ENCODE measurements around the gene STUB1.
"Not testable (repeated sequence)": the region's sequence is repeated elsewhere in the genome, so short reads cannot be mapped to it uniquely, and the experiment has no call there.

Gene STUB1

GRCh38 chr16:678209-678857 is 1.9 kb upstream of the STUB1 start:
- no peak for DNase-seq (ENCODE audit: low read depth in 3 of 3, low spot score in 1 of 3)

- no peak for DNase-seq (ENCODE audit: low read depth in 3 of 3, low spot score in 1 of 3)
Observed at GRCh38 chr16:678858-679813, 1.1 kb upstream of the STUB1 start.

GRCh38 chr16:680625-680945 is 375 bp downstream of the STUB1 start:
- no peak for DNase-seq (ENCODE audit: low read depth in 3 of 3, low spot score in 1 of 3)

- DNase-seq (ENCODE audit: low read depth in 3 of 3, low spot score in 1 of 3), result no peak
Observed at GRCh38 chr16:680967-681745, 946 bp downstream of the STUB1 start.

DNA sequence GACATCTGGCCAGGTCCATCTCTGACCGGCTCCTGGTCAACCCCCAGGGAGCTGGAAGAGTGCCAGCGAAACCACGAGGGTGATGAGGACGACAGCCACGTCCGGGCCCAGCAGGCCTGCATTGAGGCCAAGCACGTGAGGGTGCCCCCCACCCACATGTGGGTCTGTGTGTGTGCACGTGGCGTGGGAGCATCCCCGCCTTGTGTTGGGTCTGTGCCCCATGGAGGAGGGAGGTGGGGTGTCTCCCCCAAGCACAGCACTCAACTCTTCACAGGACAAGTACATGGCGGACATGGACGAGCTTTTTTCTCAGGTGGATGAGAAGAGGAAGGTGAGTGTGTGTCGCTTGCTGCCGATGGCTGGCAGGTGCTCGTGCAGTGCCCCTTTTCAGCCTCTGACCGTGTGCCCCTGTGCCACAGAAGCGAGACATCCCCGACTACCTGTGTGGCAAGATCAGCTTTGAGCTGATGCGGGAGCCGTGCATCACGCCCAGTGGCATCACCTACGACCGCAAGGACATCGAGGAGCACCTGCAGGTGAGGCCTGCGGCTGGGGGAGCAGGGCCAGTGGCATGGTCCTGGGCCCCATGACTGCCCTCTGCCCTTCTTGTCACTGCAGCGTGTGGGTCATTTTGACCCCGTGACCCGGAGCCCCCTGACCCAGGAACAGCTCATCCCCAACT is 1.7 kb downstream of the STUB1 start:
- DNase-seq (ENCODE audit: low read depth in 3 of 3, low spot score in 1 of 3), result no peak

- DNase-seq (ENCODE audit: low read depth in 3 of 3, low spot score in 1 of 3), result no peak
Observed at GRCh38 chr16:682493-683395, 2.5 kb downstream of the STUB1 start.

GRCh38 chr16:683396-684070 is 3.3 kb downstream of the STUB1 start:
- no peak for DNase-seq (ENCODE audit: low read depth in 3 of 3, low spot score in 1 of 3)

GRCh38 chr16:684071-684794 is 4.0 kb downstream of the STUB1 start, which contains the start of gene JMJD8:
Gene JMJD8 (minus strand): TSS chr16:684334. CDS start chr16:684319, 15 bp downstream.
- peak; percentile 89 to 97 (median 90) for DNase-seq (ENCODE audit: low read depth in 3 of 3, low spot score in 1 of 3)

DNA sequence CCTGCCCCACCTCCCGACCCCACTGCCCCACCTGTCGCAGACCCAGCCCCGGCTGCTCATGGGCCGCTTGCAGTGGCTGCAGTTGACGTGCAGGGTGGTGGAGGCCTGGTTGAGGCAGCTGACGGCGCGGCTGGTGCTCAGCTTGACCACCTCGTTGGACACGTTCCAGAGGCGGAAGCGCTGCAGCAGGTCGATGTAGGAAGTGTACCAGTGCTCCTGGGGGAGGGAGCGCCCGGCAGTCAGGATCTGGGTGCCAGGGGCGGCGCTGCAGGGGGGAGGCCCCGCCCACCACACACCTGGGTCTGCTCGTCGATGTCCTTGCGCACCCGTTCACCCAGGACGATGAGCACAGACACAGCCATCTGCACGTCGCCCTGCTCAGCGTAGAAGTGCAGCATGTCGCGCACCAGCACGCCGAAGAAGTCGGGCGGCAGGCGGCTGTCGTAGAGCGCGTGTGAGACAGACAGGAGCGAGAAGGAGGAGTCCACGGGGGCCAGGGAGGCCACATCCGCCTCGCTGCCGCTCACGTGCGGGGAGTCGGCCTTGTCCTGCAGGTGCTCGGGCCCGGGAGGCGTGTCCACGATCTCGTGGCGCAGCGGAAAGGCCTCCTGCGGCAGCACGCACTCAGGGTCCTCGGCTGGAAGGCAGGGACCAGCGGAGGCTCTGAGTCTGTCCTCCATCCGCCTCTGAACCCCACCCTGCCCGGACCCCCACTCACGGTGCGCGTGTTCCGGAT is 4.9 kb downstream of the STUB1 start:
- no peak for DNase-seq (ENCODE audit: low read depth in 3 of 3, low spot score in 1 of 3)

DNA sequence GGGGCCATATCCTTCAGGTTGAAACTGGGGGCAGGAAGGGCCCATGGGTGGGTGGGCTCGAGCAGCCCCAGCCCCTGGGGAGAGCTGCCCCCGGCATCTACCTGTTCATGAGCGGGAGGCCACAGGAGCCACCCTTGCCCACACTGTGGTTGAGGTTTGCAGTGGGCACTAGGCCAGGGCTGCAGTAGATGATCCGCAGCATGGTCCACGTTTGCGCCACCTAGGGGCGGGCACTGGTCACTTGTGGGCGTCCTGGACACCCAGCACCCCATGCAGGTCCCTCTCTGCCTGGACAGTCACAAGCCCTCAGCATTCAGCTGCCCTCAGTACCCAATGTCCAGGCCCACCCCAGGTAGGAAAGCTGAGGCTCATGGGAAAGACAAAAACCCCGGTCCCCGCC is 5.8 kb downstream of the STUB1 start:
- no peak for DNase-seq (ENCODE audit: low read depth in 3 of 3, low spot score in 1 of 3)

- DNase-seq (ENCODE audit: low read depth in 3 of 3, low spot score in 1 of 3), result no peak
Observed at GRCh38 chr16:686459-687260, 6.5 kb downstream of the STUB1 start.

- no peak for DNase-seq (ENCODE audit: low read depth in 3 of 3, low spot score in 1 of 3)
Observed at GRCh38 chr16:687499-687898, 7.3 kb downstream of the STUB1 start.

DNA sequence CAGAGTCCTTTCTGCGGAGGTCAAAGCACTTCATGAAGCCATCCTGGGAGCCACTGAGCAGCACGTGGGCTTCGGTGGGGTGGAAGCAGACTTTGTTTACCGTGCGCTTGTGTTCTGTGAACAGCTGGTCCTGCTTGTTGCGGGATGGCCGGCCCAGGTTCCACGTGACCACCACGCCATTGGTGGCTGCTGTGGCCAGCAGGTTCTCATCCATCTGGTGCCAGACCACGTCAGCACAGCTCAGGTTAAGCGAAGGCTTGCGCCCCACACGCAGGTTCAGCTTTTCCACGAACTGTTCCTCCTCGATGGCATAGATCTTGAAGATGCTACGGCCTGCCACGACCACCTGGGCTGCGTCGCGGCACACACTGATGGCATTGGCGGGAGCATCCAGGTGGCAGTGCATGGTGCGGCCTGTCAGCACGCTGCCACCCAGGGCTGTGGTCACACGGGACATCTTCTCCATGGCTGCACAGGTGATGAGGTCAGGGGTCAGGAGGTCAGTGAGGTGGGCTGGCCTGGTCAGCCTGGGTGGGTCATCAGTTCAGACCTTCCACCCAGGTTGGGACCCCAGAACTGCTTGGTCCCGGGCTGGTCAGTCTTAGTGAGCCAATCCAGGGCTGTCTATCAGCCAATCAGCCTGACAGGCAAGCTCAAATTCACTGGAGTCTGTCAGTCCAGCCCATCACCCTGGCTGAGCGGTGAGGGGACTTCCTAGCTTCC is 9.1 kb downstream of the STUB1 start:
- DNase-seq (ENCODE audit: low read depth in 3 of 3, low spot score in 1 of 3), result no peak

GRCh38 chr16:691242-691641 is 11.0 kb downstream of the STUB1 start:
- not testable (repeated sequence) for DNase-seq (ENCODE audit: low read depth in 3 of 3, low spot score in 1 of 3)

- no peak for DNase-seq (ENCODE audit: low read depth in 3 of 3, low spot score in 1 of 3)
Observed at GRCh38 chr16:692356-693108, 12.3 kb downstream of the STUB1 start.

DNA sequence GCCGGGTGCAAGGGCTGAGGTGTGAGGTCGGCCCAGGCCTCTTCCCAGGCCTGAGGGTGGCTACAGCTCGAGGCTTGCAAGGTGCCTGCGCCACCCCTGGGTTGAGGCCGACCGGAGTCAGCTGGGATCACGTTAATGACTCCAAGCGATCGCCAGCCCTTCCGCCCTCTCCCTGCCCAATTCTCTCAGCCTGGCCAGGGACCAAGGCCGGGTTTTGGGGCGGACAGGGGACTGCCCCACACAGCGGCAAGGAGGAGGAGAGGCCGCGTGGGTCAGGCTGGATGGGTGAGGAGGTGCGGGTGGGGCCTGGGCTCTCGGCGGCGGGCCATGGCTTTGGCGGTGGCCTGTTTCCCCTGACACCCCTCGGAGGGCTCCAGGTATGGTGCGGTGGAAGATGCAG is 13.2 kb downstream of the STUB1 start:
- DNase-seq (ENCODE audit: low read depth in 3 of 3, low spot score in 1 of 3), result no peak
